ENCODE data around the gene EEIG2.
A peak's percentile ranks its signal among the peaks of the same experiment; 100 is the strongest.

Gene EEIG2

DNA sequence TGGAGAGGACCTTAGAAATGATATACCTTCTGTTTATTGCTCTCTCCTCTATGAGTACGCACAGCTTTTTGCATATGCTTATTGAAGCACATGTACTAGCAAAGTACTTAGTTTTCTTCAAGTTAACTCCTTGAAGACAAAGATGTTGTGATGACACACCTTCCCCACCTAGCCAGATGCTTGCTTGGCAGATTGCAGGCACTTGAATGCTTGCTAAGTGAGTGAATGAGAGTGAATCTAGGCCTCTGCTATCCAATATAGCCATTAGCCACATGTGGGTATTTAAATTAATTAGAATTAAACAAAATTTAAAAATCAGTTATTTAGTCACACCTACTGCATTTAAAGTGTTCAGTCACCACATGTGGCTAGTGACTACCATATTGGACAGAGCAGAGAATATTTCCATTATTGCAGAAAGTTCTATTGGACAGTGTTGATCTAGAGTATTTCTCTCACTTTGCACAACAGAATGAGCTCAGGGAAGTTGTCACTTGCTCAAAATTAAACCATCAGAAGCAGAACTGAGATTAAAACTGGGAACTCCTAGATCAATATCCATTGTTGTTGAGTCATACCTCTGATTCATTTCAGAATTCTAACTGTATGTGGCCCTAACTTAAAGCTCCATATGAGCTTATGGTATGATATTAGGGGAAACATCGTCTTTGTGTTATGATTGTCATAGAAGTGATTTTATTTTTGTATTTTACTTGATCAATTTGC lies 8.6 kb upstream of the EEIG2 start:
- no peak for DNase-seq

DNA sequence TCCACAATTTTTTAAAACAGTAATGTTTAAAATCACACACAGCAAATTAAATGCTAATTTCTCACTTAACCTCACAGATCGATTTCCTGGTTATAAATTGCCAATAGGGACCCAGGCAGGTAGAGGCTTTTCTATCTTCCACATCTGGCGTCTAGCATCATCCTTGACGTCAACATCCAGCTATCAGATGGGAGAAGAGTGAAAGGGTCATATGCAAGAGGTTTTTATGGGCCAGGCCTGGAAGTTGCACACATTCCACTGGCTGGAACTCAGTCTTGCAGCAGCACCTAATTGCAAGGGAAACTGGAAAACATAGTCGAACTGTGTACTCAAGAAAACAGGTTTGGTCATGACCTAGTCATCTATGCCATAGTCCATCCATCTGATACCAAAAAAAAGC lies 6.0 kb upstream of the EEIG2 start:
- DNase-seq: no peak

DNA sequence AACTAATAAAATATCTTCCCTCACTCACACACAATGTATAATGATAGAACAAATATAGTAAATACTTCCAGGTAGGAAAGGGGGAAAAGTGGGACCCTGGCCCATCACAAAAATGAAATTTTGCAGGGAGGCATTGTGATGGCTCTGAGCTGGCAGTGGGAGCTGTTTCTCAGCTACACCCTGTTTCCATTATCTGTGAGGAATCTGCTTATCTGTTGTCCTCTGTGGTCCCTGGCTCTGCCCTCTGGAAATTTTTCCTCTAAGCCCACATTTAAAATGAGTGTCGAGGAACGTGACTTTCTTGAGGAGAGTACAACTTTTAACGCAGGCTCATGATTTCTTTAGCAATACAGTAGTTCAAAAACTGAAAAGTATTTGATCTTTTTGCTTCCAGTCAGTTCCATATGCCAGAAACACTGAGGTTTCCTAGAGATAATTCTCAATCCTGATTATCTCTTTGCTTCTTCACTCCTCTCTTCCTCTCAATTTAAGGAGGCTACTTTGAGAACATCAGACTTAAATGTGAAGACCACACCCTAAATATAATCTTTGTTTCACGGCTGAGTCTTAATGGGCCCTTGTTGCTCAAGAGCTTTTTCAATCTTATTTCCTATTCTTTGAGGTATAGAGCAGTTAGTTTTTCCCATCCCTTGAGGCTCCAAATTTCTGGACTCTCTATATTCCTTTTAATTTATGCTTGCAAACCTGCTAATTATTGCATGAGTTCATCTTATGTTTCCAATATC lies 5.0 kb upstream of the EEIG2 start:
- DNase-seq: no peak

DNA sequence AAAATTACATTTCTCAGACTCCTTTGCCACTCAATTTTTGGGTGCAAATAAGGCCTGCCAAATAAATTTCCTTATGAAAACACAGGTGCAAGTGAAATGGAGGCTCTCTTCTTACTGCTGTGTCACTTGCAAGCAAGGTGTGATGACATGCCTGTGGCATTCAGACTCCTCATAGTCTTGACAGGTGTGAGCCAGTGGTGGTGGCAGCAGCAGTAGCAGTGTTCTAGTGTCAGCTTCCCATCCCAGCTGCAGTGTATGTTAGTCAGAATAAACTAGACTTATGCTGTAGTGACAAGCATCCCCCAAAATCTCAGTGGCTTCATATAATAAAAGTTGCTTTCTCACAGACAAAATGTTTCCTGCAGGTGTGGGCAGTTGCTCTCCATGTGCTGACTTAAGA lies 3.8 kb upstream of the EEIG2 start:
- DNase-seq: no peak

DNA sequence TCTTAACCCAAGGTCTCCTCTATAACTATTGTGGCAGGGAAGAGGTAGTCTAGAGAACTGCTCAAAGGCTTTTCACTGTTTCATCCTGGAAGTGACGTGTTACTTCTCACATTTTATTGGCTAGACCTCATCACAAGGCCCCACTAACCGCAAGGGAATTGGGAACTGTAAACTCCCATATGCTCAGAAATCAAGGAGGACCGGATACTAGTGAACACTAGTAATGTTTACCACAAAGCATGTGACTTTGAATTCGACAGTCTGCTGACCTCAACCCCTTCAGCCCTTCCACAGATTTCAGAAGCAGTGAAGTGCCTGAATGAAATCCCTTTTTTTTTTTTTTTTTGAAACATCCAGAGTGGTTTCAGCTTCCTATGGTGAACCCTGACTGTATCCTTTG lies 3.4 kb upstream of the EEIG2 start:
- DNase-seq: no peak

DNA sequence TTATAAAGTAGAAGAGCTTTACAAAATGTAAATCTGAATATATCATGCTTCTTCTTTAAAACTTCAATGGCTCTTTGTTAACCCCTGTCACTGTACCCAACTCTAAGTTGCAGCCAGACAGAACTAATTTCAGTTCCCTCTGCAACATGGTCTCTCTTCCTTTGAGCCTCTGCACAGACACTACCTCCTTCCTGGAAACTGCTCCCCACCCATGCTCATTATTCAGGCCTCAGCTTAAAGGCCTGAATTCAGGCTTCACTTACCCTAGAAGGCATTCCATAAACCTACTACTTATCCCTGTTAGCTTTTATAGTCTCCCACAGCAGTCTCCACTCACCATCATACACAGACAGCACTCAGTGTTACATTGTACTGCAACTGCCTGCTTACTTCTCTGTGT lies 2.6 kb upstream of the EEIG2 start:
- no peak for DNase-seq

DNA sequence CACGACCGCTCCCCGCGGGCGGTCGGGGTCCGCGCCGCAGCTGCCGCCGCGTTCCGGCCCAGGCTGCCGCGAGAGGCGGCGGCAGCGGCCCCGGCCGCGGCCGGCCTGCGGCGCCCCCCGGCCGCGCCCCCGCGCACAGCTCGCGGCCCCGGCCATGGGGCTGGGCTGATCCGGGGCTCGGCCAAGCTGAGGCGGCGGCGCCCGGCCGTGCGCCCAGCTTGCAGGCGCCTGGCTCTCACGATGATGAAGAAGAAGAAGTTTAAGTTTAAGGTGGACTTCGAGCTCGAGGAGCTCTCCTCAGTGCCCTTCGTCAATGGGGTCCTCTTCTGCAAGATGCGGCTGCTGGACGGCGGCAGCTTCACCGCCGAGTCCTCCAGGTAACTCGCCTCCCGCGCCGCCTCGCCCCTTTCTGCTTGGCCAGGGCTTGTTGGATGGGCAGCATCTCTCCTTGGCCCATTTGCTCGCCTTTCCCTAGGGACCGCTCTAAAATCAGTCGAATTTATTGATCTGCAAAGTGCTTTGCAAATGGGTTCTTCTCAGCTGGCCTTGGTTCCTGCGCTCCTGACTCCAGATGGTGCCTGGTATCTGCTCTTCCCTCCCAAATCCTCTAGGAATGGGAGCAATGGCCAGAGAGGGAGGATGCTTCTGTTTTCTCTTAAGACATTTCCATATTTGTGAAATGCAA lies 431 bp downstream of the EEIG2 start:
- peak; percentile 22 for DNase-seq

DNA sequence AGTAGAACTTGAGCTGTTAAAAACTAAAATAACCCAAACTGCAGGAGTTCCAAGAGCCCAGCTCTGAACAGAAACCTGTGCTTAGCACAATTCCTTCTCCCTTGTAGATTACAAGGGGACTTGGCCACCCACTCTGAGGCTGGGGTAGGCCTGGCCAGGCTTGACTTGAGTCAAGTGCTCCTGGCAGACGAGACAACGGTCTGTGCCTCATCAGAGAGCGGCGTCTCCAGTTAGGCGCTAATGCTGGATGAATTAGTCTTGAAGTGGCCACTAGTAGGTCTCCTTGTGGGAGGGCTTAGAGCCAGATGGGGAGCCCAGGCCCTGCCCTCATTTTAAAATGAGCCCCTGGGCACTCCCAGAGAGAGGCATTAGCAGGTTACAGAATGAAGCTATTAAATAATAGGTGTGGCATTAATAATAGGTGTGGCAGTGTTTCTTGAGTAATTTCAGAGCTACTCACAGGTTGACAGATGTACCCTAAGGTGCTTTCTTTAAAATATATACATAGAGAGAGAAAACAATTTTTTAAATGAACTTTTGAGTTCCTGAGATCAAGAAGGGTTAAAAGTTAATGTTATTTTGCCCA lies 1.1 kb downstream of the EEIG2 start:
- DNase-seq: peak; percentile 26

DNA sequence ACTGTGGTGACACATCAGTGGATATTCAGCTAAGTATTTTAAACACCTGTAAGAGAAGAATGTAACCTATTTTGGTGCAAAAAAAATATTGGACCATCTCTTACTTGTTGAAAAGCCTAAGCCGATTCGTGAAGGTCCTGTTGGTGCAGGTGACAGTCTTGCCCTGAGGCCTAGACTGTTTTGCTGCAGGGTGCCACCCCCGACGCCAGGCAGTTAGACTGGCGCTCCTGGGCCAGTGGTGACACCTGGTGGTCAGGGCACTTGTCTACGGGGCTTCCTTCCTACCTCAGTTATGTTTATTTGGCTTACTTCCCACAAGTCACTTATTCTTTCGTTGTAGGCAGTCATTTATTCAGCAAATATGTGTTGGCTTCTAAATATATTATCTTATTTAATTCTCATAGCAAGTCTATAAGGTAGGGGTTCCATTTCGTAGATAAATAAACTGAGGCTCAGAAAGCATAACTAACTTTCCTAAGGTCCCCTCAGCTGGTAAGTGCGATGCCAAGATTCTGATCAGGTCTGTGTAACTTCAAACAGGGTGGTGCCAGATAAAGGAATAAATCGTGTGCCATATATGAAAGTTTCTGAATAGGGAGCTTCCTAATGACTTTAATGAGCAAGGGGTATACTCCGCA lies 1.9 kb downstream of the EEIG2 start:
- peak; percentile 70 for DNase-seq

DNA sequence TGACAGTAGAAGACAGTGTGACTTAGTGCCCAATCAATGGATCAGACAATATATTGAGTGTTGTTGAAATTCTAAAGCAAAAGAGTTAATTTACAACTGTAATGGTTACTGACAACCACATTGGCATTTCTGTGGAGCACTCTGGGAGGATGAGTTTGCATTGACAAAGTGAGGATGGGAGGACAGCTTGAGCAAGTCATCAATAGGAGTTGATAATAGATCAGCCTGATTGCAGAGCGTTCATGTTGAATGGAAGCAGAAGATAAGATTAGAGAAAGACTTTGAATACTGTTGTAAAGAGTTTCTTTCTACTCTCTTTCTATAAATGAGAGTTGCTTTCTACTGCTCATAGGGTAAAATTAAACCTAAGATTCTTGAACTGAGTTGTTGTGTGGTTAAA lies 3.9 kb downstream of the EEIG2 start:
- DNase-seq: no peak

DNA sequence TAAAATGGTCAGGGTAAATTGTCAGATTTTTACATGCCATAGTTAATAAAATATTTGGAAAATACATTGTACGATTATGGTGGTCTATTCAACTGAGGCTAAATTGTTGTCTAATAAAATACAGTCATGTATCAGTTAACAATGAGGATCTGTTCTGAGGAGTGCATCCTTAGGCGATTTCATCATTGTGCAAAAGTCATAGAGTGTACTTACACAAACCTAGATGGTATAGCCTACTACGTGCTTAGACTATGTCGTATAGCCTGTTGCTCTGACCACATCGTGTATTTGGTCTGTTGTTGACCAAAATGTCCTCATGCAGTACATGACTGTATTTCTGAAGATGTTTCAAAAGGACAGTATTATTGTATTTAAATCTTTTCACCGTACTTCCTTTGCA lies 5.2 kb downstream of the EEIG2 start:
- DNase-seq: no peak

DNA sequence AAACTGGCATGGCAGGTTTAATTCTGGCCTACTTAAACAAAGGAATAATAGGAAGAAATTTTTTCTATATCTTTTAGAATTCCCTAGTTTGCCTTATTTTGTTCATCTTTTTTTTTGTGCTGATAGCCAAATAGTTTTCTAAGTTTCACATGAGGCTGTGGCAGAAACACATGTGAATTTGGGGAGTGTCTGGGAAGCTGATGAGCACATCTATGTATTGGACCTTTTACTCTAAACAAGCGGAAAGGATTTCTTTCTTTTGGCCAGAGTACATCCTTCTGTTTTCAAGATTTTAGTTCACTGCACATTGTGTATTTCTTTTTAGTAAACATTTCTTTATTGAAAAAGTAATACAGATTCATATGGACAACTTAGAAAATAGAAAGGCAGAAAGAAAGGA lies 5.6 kb downstream of the EEIG2 start:
- DNase-seq: no peak

DNA sequence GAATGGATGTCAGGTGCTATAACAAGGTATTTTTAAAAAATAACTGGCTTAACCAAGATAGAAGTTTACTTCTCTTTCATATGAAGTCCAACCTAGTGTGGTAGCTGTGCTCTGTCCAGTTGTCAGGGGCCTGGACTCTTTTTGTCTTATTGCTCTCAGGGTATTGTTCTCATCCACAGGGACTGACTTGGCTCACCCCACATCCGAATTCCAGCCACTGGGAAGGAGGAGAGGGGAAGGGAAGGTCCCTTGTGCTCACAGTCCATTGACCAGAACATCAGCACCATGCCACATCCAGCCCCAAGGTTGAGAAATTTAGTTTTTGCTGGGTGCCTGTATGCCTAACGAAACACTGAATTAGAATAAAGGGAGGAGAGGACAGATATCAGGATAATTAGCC lies 8.7 kb downstream of the EEIG2 start:
- no peak for DNase-seq

DNA sequence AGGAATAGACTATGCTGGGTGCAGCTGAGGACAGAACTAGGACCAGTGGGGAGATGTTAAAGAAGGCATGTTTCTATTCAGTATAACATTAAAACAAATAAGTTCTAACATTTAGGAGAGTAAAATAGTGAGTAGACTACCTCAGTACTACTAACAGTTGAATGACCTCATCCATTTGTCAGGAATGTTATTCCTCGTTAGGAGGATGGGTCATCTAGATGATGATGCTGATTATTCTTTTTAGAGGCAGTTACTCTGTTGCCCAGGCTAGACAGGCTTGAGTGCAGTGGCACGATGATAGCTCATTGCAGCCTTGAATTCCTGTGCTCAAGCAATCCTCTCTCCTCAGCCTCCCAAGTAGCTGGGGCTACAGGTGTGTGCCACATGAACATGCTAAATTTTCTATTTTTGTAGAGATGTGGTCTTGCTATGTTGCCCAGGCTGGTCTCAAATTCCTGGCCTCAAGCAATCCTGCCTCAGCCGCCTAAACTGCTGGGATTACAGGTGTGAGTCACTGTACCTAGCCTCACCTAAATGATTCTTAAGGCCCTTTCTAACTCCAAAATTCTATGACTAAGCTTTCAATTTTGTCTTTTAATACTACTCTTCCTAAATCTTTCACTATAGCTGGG lies 9.3 kb downstream of the EEIG2 start:
- DNase-seq: no peak

DNA sequence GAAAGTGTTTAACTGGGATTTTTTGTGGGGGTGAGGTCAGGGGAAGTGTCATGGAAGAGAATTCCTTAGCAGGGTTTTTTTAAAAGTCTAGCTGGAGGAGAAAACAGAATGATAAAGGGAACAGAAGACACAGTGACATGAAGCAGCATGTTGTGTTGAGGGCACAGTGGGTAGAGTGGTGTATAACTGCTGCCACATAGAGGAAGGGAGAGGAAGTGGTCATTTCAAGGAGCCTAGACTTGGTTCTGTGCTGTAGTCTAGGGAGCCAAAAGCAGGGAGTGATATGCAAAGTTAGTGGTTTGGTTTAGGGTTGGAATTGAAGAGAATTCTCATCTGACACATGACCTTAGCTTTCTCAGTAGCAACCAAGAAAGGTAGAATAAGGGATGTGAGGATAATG lies 10.2 kb downstream of the EEIG2 start:
- DNase-seq: no peak

DNA sequence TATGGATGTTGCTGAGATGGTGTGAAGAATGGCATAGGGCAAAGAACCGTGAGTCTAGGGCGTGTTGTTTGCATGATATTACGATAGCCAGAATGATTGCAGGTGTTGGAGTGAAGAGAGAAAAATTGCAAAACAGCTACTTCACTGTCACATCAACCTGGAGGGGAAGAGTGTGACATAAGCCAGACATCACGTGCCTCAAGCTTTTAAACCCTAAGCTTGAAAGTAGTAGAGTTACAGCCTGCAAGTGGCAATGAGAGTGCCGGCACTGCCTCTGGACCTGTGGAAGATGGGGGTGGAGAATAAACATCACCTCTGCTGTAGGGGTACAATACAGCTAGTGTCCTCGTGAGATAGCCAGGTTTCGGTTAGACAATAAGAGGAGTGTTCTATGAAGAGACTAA lies 11.1 kb downstream of the EEIG2 start:
- DNase-seq: no peak

DNA sequence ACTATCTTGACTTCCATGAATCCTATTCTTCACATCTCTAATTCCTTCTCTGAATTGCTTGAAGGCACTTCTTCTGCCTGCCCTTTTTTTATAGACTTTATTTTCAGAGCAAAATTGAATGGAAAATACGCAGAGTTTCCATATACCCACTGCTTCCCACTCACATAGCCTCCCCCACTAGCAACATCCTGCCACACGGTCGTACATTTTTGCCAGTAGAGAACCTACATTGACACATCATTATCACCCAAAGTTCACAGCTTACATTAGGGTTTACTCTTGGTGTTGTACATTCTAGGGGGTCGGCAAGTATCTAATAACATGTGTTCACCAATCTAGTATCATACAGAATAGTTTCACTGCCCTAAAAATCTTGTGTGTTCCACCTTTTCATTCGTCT lies 12.3 kb downstream of the EEIG2 start:
- no peak for DNase-seq

DNA sequence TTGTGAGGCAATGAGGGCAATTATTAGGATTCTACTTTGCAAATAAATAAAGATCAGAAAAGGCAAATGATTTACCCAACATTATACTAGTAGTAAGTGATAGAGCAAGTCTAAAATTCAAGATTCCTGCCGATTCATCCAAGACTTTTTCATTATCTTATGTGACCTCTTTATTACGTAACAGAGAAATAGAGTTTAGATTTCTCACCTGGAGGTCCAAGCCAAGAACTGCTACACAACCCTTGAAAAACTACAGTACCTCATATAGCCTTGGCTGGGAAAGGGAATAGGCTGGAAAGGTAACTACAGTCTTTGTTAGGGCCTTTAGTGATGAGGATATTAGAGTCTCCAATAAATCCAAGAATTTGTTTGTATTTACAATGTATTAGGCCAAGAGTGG lies 13.3 kb downstream of the EEIG2 start:
- DNase-seq: no peak

DNA sequence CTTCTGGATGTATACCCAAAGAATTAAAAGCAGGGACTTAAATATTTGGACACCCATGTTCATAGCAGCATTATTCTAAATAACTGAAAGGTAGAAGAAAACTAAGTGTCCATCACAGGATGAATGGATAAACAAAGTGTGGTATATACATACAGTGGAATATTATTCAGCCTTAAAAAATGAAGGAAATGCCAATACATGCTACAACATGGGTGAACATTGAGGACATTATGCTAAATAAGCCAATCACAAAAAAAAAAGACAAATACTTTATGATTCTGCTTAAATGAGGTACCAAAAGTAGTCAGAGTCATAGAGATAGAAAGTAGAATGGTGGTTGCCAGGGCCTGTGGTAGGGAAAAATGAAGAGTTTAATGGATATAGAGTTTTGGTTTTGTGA lies 14.1 kb downstream of the EEIG2 start:
- no peak for DNase-seq

DNA sequence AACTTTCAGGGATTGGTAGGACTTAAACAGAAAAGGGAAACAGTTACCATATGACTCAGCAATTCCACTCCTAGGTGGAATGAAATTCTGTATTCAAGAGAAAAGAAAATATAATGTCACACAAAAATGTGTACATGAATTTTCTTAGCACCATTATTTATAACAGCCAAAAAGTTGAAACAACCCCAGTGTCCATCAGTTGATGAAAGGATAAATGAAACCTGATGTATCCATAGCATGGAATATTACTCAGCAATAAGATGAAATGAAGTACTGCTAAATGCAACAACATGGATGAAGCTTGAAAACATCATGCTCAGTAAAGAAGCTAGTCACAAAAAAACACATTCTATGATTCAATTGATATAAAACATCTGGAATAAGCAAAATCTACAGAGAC lies 15.5 kb downstream of the EEIG2 start:
- DNase-seq: no peak

DNA sequence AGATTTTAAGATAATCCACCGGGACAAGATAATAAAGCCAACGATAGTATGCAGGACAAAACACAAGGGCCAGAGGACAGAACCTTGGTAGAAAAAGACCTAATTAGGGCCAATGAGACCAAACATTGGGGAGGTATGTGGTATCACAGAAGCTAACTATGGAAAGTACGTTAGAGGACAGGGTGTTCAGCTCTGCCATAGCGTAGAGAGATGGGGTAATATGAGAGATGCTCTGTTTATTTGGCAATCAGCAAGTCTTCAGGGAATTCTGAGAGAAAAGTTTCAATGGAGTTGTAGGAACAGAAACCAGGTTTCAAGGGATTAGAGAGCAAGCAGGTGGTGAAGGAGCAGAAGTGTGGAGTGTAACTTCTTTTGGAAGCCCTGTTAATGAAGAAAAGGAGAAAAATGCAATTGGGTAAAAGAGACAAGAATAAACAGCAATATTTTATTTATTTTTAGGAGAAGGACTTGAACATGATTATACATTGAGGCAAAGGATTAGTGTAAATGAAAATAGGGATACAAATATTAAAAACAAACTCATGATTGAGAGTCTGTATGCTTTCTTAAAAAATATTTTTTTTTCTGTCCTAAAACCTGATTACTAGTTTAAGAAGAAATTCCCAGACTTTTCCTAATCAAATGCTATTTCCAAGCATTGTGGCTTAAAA lies 24.0 kb downstream of the EEIG2 start:
- no peak for DNase-seq

DNA sequence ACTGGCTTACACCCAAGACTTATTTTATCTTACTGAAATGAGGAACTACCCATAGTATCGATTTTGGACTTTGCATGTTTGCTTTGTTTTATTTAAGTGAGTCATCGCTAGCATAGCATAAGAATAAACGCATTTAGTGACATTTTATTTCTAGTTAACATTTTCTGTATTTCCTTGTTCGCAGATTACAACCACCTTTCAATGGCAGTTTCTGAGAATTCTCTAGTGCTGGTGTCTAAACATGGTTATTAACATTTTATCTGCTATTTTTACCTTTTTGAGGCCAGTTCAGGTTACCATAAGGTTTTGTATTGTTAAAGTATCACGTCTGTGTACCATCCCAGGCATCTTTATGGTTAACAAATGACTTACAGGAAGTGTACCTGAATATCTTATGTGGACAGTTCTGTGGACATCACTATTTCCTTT lies 24.5 kb downstream of the EEIG2 start:
- no peak for DNase-seq

All from stimulated activated CD4-positive, alpha-beta T cell treated with anti-CD3 and anti-CD28 coated beads, Interleukin-12 subunit alpha, Interleukin-12 subunit beta, amount 100 ng/mL, for 4 hours (primary cell).